Measurements from ENCODE around the gene POR.

The POR gene

DNA sequence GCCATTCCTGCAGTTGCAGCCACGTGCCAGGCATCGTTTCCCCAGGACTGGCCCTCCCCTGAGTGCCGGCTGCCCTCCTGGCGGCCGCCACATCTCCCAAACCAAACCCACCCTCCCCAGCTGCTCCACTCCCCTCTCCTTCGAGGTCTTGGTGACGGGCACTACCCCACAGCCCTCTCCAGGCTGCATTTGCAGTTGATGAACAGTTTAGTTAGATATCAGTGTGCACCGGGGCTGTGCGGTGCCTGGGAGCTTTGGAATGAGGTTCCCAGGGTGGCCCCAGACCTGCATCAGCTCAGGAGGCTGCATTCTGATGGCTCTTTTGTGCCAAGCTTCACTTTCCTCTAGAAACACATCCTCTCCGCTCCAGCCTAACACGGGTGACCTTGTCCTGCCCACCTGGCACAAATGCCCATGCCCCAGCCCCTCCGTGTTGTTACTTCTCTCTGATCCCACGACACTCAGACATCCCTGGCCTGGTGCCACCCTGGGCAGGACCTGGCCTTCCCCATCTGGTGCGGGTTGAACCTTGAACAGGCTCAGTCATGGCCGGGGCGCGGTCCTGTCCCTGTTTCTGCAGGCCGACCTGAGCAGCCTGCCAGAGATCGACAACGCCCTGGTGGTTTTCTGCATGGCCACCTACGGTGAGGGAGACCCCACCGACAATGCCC lies 64.9 kb downstream of the POR start:
- no peak for DNase-seq (ENCODE audit: low read depth)

DNA sequence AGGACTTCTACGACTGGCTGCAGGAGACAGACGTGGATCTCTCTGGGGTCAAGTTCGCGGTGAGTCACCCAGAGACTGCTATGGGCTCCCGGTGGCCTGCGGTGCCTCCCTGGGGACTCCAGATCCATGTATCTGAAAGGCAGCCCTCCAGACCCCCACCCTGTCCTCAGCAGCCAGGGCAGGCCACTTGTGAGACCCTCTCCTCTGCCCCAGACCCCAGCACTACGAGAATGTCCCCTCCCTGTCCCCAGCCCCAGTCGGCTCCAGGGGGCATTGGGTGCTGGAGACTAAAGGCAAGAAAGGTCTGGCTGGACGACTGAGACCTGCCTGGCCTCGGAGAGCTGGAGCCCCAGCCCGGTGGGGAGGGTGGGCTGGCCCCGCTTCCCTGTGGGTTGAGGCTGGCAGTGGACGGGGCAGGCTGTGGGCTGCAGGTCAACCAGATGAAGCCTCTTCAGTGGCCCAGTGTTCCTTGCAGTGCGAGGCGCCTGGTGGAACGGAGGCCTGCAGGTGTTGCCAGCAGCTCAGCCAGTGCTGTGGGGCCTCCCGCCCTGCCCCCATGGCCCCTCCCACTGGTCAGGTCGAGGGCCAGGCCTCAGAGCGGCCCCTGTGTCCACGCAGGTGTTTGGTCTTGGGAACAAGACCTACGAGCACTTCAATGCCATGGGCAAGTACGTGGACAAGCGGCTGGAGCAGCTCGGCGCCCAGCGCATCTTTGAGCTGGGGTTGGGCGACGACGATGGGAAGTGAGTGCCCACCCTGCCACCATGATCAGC lies 65.7 kb downstream of the POR start:
- DNase-seq (ENCODE audit: low read depth) = no peak

DNA sequence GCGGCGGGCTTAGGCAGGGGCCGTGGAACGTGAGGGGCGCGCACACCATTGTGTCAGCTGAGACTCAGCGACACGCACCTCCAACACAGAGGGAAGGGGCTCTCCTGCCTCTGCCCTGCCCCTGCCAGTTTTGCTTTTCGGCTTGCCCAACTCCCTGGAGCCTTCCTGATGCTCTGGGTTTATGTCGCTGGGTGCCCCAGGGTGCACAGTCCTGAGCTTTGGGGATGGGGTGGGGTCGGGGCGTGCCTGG lies 66.2 kb downstream of the POR start:
- DNase-seq (ENCODE audit: low read depth) = no peak

DNA sequence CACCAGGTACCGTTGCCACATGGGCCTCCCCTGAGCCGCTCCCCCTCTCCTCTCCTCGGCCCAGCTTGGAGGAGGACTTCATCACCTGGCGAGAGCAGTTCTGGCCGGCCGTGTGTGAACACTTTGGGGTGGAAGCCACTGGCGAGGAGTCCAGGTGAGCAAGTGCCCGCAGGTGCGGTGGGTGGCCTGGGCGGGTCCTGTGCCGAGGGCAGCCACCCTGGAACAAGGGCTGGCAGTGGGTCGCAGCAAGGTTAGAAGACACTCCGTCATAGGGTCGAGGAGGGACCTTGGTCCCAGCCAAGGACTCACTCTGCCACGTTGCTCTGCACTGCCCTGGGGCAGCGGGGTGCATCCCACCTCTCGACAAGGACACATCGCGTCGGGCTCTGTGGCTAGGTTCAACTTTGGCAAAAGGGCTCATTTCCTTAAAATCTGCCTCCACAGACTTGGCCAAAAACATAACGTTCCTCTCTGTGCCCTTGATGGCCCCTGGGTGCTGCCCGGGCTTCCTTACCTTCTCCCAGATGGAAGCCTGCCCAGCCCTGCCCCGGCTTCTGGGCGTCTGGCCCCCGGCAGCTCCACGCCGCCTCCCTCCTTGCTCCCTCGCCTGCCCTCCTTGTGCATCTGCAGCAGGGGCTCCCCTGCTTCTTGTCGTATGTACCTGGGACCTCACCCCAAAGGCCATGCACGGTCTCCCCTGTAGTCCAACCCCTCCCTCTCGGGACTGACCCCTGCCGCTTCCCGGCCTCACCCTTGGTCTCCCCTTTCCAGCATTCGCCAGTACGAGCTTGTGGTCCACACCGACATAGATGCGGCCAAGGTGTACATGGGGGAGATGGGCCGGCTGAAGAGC lies 66.7 kb downstream of the POR start:
- DNase-seq (ENCODE audit: low read depth) = no peak

DNA sequence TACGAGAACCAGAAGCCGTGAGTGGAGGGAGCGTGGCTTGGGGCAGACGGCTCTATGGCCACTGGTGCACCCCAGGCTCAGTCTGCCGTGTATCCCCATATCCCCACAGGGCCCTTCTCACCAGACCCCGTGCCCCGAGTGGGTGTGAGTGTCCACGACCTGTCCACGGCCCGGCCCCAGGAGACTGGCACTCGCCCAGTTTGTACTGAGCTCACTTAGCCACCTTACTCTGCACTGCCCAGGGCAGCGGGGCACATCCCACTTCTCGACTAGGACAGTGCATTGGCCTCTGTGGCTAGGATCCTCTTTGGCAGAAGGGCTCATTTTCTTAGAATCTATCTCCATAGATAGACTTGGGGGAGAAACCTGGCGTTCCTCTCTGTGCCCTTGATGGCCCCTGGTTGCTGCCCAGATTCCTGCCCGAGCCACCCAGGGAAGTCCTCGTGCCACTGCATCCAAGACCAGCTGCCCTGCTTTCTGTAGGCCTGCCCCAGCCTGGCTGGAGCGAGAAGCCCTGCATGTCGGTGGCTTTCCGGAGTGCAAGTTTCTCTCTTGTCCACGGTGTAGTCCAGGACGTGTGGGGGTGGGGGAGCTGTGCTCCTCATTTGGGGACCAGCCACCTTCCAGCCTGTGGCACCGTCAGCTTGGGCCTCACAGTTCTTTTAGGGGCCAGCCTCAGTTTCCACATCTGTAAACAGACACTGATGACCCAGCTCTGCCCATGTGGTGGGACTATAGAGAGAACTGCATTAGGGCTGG lies 67.5 kb downstream of the POR start:
- no peak for DNase-seq (ENCODE audit: low read depth)

DNA sequence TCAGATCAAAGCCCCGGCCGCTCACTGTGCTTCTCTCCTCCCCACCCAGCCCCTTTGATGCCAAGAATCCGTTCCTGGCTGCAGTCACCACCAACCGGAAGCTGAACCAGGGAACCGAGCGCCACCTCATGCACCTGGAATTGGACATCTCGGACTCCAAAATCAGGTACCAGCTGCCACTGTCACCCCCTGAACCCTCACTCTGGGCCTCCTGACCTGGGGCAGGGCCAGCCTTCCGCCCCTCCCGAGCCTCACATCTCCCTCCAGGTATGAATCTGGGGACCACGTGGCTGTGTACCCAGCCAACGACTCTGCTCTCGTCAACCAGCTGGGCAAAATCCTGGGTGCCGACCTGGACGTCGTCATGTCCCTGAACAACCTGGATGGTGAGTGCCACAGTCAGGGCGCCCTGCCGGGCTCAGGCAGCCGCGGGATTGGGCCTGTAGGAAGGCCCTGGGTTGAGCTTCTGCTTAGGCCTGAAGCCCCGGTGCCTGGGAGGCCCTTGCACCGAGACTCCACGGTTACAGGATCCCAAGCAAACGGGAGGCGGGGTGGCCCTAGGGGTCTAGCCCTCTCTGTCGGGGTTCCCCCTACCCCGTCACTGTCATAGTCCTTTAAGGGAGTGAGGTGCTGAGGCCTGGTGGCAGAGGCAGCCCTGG lies 68.6 kb downstream of the POR start:
- no peak for DNase-seq (ENCODE audit: low read depth)

DNA sequence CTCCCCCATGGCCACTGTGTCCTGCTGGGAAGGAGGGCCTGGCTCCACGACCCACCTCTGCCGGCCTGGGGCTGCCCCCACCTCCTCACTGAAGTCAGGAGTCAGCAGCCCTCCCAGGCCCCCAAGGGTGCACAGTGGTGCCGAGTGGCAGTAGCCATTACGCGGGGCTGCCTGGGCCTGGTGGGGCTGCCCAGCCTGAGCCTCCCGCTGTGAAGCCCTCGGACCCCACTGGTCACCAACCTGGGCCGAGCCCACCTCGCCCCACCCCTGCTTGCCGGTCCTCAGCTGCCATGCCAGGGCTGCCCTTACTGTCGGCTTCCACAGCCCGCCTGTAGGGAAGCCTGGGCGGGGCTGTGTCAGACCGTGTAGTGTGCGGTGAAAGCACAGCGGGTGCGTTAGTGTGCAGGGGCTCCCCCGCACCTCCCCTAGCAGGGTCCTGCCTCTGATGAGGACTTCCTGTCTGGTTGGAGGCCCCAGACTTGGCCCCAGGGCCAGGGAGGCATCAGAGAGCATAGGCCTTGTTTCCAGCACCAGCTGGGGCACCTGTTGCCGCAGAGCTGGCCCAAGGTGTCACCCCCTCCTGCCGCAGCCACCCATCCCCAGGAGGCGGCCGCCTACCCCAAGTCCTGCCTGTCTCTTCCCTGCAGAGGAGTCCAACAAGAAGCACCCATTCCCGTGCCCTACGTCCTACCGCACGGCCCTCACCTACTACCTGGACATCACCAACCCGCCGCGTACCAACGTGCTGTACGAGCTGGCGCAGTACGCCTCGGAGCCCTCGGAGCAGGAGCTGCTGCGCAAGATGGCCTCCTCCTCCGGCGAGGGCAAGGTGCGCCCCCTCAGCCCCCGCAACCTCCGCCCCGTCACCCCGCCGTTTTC lies 69.4 kb downstream of the POR start:
- no peak for DNase-seq (ENCODE audit: low read depth)

DNA sequence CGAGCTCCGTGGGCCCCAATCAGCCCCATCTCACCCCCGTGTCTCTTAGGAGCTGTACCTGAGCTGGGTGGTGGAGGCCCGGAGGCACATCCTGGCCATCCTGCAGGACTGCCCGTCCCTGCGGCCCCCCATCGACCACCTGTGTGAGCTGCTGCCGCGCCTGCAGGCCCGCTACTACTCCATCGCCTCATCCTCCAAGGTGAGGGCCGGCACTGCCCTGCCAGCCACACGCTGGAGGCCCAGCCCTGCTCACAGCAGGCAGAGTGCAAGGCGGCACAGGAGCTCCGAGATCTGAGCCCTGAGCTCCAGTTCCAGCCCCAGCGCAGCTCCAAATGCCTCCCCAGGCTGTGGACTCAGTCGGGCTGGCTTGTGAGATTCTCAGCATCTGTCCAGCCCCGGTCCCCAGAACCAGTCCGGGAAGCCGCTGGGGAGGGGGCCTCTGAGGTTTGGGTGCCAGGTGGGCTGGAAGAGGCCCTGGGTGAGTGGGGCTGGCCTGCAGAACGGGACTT lies 70.1 kb downstream of the POR start:
- no peak for DNase-seq (ENCODE audit: low read depth)

DNA sequence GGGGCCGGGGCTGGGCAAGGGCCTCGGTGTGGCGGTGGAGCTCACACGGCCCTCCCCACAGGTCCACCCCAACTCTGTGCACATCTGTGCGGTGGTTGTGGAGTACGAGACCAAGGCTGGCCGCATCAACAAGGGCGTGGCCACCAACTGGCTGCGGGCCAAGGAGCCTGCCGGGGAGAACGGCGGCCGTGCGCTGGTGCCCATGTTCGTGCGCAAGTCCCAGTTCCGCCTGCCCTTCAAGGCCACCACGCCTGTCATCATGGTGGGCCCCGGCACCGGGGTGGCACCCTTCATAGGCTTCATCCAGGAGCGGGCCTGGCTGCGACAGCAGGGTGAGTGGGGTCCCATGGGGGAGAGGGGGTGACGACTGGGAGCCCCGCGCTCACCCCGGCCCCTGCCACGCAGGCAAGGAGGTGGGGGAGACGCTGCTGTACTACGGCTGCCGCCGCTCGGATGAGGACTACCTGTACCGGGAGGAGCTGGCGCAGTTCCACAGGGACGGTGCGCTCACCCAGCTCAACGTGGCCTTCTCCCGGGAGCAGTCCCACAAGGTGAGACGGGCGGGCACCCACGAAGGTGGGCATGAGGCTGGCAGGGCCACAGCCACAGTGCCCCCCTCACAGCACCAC lies 70.7 kb downstream of the POR start:
- no peak for DNase-seq (ENCODE audit: low read depth)

DNA sequence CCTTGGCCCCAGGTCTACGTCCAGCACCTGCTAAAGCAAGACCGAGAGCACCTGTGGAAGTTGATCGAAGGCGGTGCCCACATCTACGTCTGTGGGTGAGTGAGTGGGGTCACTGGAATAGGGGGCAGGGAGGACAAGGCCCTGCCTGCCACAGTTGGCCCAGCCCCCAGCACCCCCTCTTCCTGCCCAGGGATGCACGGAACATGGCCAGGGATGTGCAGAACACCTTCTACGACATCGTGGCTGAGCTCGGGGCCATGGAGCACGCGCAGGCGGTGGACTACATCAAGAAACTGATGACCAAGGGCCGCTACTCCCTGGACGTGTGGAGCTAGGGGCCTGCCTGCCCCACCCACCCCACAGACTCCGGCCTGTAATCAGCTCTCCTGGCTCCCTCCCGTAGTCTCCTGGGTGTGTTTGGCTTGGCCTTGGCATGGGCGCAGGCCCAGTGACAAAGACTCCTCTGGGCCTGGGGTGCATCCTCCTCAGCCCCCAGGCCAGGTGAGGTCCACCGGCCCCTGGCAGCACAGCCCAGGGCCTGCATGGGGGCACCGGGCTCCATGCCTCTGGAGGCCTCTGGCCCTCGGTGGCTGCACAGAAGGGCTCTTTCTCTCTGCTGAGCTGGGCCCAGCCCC lies 71.3 kb downstream of the POR start:
- no peak for DNase-seq (ENCODE audit: low read depth)

DNA sequence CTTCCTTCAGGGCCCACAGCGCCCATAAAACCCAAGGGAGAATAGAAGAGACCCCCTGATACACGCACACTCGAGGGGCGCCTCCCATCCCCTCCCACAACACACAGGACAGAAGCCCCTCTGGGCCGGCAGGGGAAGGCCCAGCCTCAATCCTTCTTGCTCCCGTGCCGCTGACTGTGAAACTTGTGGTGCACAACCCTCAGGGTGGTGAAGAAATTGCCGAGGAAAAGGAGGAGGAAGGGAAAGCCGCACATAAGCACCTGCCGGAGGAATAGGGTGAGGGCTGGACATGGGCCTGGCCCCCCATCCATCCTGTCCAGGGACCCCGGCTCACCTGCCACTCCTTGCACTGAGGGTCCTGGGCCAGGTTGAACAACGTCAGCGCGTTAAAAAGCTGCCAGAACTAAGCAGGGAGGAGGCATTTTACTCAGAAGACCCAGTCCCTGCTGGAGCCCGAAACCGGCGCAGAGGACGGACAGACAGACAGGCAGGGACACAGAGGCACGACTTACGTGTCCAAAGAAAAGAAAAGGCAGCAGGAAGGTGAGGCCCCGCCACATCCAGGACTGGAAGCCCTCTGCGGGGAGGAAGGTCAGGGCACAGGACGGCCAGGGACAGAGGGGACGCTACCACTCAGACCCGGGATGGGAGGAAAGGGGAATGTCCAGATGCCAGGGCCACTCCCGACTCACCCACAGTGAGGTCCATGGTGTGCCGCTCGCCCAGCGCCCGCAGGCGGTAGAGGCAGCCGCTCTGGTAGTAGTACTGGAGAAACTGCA lies 72.3 kb downstream of the POR start:
- DNase-seq (ENCODE audit: low read depth) = no peak

DNA sequence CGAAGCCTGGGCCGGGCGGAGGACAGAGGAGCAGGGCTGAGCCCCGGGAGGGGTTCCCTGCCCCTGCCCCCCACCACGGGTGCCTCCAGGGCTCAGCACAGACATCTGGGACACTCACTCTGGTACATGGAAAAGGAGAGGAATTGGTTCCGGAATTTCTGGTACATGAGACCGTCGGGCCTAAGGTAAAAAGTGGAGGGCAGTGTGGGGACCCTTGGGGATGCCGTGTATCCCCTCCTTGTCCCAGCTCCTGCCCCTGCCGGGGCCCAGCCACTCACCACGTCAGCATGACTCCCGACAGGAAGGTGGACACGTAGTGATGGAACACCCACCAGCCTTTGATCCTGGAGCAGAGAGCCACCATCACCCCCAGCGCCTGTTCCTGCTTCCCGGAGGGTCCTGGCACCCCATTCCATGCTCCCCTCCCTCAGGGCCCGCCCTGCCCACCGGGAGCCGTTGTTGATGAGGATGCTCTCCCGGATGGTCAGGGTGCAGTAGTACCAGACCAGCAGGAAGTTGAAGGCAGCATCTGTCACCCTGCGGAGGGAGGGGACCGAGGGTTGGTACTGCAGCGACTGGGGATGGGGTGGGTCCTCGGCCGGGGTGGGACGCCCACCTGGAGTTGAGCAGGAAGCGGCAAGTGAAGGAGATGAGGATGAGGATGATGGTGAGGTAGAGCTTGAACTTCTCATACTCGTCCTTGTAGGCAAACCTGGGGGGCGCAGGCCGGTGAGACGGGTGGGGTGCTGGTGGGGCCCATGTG lies 73.0 kb downstream of the POR start:
- DNase-seq (ENCODE audit: low read depth) = no peak

DNA sequence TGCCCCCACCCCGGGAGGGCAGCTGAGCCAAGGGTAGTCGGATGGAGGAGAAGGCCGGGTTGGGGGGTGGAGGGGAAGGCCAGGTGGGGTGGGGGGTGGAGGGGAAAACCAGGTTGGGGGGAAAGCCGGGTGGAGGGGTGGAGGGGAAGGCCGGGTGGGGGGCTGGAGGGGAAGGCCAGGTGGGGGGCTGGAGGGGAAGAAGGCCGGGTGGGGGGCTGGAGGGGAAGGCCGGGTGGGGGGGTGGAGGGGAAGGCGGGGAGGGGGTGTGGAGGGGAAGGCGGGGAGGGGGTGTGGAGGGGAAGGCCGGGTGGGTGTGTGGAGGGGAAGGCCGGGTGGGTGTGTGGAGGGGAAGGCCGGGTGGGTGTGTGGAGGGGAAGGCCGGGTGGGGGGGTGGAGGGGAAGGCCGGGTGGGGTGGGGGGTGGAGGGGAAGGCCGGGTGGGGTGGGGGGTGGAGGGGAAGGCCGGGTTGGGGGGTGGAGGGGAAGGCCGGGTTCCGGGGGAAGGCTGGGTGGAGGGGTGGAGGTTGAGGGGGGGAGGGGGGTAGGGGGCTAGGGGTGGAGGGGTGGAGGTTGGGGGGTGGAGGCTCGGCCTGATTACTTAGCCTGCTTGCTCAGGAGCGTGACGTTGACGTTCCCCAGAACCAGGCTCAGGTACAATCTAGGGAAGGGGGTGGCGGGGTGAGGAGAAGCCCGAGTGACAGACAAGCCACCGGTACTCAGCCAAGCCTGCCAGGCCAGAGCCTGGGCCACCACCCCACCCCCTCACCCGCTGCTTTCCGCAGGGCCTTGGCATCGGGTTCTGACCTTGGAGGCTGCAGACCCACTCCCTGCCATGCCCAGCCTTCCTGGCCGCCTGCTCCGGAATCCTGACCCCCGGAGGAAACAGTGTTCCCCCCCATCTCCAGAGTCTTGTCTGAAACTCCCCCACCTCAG lies 73.9 kb downstream of the POR start:
- DNase-seq (ENCODE audit: low read depth) = no peak

DNA sequence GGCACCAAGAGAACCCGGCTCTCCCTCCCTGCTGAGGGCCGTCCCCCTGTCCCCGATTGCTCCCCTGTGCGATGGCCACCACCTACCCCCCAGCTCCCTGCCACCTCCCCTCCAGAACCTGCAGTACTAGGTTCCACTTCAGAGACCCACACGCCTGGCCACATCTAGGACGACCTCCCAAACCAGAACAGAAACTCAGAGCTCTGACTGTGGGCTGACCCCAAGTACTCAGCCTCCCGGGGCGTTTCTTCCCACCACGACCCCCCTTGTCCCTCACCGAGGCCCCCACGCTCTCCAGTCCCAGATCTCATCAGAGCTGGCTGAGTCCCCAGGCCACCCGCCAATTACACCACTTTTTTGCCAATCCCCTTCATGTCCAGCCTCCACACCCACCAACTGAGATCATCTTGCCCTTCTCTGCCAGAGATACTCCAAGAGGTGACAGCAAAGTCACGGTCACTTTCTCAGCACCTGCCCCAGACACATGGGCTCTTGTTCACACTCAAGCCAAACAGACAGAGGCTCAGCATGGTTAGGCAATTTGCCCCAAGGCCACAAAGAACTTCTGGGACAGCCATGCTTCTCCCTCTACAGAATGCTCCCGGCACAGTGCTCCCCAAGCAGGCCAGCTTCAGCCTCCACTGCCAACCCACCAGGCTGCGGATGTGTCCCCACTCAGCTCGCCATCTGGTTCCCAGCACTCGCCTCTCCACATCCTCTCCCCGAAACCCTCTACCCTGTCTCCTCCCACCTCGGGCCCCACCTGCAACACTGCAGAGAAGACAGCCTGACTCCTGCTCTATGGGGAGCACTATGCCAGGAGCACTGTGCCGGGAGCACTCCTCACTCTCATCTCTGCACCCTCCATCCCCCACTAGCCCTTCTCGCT lies 74.8 kb downstream of the POR start:
- no peak for DNase-seq (ENCODE audit: low read depth)

DNA sequence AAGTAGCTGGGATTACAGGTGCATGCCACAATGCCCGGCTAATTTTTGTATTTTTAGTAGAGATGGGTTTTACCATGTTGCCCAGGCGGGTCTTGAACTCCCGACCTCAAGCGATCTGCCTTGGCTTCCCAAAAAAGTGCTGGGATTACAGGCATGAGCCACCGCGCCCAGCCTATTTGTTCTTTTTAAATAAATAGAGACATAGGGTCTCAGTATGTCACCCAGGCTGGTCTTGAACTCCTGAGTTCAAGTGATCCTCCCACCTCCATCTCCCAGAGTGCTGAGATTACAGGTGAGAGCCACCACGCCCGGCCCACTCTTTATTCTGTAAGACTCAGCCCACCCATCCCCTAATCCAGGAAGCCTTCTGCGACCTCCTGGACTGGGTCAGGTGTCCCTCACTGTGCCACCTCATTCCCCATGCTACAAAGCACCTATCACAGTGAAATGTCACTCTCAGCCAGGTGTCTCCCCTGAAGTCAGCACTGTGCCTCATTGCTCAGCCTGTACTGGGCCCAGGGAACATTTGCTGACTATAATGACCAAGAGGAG lies 76.7 kb downstream of the POR start:
- DNase-seq (ENCODE audit: low read depth) = no peak
